Ovary (tissue), 9 donors: ENCODE data around the gene MROH2A. TPM values are rescaled to one million over a fixed set of nuclear protein-coding genes. Genes with fewer than 3 reads are reported as not detected.

Source experiments
- DNase-seq, 5 donors: peaks; one replicate each; pipeline ENCODE4 v3.0.0-alpha.2; 2019 to 2020
- H3K27ac ChIP-seq, 2 donors: fragments of 200-600 bp; one replicate each; pipeline versions ENCODE4 v1.5.1 to v1.8.0; 2019 to 2022
- H3K27me3 ChIP-seq: fragments of 200-600 bp; one replicate; pipeline ENCODE4 v1.8.0; 2022
- H3K36me3 ChIP-seq: fragments of 200-600 bp; sonication (generic); one replicate; pipeline ENCODE4 v1.5.1; 2019
- H3K4me1 ChIP-seq: one replicate; pipeline ENCODE4 v1.8.1; 2013; ENCODE audit warnings: mild to moderate bottlenecking, moderate library complexity; ENCODE audit not compliant: insufficient read depth
- H3K4me3 ChIP-seq: fragments of 200-600 bp; sonication (generic); one replicate; pipeline ENCODE4 v1.5.1; 2017
- H3K9me3 ChIP-seq, 2 donors: fragments of 200-600 bp in 1 of 2; sonication (generic) in 1 of 2; one replicate each; pipeline versions ENCODE4 v1.5.1 to v1.8.1; 2013 to 2019; ENCODE audit warnings: mild to moderate bottlenecking in 1 of 2, moderate library complexity in 1 of 2
- EP300 ChIP-seq: sonication (generic); formaldehyde crosslinking; IDR thresholded peaks from one replicate; pipeline ENCODE4 v1.6.1; 2017; ENCODE audit warnings: antibody characterized with exemption
- POLR2A ChIP-seq: fragments of 450-650 bp; IDR thresholded peaks from one replicate; pipeline ENCODE4 v1.6.1; 2017; ENCODE audit warnings: antibody characterized with exemption, mild to moderate bottlenecking, moderate library complexity
- WGBS, 3 donors: extraction: QIAGEN DNeasy Blood & Tissue Kit in 1 of 3; methylation state at CpG; one replicate each; pipeline versions ENCODE4 v1.1.5 to v1.1.7; 2013 to 2017; 5-methylcytosine and 5-hydroxymethylcytosine counted together
- intact Hi-C, 4 donors: fragments of 100-400 bp; cut with DNase I; formaldehyde crosslinking; loops; one replicate each; pipeline versions ENCODE4 v1.11.0 to v1.15.1; 2022 to 2023
- polyA plus RNA-seq, 2 donors: library from polyadenylated mRNA; stranded (reverse); fragments of 200-250 nt in 1 of 2; fragments of 350-450 nt in 1 of 2; fragmentation: Illumina TruSeq in 1 of 2; extraction: RNeasy Lipid Tissue Mini Kit (QIAGEN cat#74804) in 1 of 2; gene quantifications; one replicate each; pipeline ENCODE4 v1.2.3, GENCODE V29; 2013 to 2014
- total RNA-seq, 7 donors: library from RNA; depleted of rRNA in 2 of 7; stranded (reverse); fragments of >200 nt in 2 of 7; fragmentation: NEBNext Ultra II Directional in 3 of 7; extraction: Animal tissue kit (Norgen Biotek cat#: 25700) in 3 of 7; gene quantifications; one replicate each; pipeline versions ENCODE4 v1.1.0 to v1.2.4, GENCODE V29; 2016 to 2023
- TF ChIP-seq, protein P1 (sequence below), 3 donors: fragments of 450-650 bp in 2 of 3; fragments of 200-600 bp in 1 of 3; IDR thresholded peaks; one replicate each; pipeline versions ENCODE4 v1.5.1 to v1.8.0; 2016 to 2022; ENCODE audit warnings: antibody characterized with exemption in 3 of 3, mild to moderate bottlenecking in 1 of 3
- donor health status: DM: no; HTN: no; CAD: no; lungs with moderate emphysema.
- donor health status: DM: no; HTN: no; CAD: no.
- donor health status: Bipolar disorder and iron deficiency.
- donor health status: DM: yes; HTN: yes; CAD: no.
- donor health status: DM: no; HTN: no; CAD: no.
- donor health status: DM: yes; HTN: yes; CAD: no.

MROH2A gene
- total and polyA plus RNA-seq, 9 donors: not detected

DNA sequence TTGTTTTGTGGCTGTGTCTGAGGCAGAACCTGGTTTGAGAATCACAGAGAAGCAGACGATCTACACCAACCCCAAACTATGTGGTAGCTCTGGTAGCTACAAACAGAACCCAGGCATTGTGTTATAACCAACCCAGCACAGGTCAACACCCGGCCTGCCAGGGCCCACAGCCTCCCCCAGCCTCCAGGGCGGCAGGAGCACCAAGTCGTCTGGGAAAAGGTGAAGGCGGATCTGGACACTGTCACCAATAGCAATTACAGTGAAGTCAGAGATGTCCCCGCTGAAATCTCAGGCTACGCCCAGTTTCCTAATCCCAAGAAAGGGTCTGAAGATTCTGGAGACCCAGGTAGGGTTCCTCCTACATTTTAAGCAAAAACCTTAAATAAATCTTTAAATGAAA lies 72.6 kb downstream of the MROH2A start:
- Histone ChIP-seq H3K4me3 (no peak overlapping the region), H3K36me3 (no peaks in the 10 kb centered on the region), H3K9me3 (no peaks in the 10 kb centered on the region), H3K4me1 (peaks cover 6% of the 10 kb centered on the region), H3K27ac (no peak overlapping the region), H3K27me3 (no peaks in the 10 kb centered on the region)
- TF ChIP-seq, protein P1, sequence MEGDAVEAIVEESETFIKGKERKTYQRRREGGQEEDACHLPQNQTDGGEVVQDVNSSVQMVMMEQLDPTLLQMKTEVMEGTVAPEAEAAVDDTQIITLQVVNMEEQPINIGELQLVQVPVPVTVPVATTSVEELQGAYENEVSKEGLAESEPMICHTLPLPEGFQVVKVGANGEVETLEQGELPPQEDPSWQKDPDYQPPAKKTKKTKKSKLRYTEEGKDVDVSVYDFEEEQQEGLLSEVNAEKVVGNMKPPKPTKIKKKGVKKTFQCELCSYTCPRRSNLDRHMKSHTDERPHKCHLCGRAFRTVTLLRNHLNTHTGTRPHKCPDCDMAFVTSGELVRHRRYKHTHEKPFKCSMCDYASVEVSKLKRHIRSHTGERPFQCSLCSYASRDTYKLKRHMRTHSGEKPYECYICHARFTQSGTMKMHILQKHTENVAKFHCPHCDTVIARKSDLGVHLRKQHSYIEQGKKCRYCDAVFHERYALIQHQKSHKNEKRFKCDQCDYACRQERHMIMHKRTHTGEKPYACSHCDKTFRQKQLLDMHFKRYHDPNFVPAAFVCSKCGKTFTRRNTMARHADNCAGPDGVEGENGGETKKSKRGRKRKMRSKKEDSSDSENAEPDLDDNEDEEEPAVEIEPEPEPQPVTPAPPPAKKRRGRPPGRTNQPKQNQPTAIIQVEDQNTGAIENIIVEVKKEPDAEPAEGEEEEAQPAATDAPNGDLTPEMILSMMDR (IDR thresholded peaks at IDR 0.05): no peak
- TF ChIP-seq EP300 (no peak), POLR2A (no peak)
- WGBS, 3 donors: 89 to 93% (median 92%) methylated on average over 7 of the region's 7 CpGs
- intact Hi-C loops: no loop called here
- DNase-seq: no peak

DNA sequence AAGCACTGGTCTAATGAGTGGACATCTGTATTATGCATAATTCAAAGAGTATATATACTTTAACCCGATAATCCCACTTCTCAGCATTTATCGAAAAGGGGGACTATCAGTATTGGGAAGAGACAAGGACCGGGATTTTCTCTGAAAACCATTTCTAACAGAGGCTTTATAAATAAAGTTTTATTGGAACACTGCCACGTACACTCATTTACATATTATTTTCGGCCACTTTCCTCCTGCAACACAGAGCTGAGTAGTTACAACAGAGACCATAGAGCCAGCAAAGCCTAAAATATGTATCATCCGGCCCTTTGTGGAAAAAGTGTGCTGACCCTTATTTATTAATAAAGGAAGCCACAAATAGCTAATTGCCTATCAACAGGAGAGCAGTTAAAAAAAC lies 73.0 kb downstream of the MROH2A start:
- no peaks in the 10 kb centered on the region for H3K9me3 ChIP-seq
- 94 to 97% (median 97%) methylated on average over 6 of the region's 6 CpGs for WGBS, 3 donors
- no peaks in the 10 kb centered on the region for H3K27me3 ChIP-seq
- DNase-seq: no peak
- H3K4me3 ChIP-seq: no peak overlapping the region
- intact Hi-C loops: no loop called here
- H3K4me1 ChIP-seq: peaks cover 6% of the 10 kb centered on the region
- H3K36me3 ChIP-seq: no peaks in the 10 kb centered on the region
- TF ChIP-seq EP300: no peak
- TF ChIP-seq POLR2A: no peak
- TF ChIP-seq, protein P1 (IDR thresholded peaks at IDR 0.05): no peak
- no peak overlapping the region for H3K27ac ChIP-seq

DNA sequence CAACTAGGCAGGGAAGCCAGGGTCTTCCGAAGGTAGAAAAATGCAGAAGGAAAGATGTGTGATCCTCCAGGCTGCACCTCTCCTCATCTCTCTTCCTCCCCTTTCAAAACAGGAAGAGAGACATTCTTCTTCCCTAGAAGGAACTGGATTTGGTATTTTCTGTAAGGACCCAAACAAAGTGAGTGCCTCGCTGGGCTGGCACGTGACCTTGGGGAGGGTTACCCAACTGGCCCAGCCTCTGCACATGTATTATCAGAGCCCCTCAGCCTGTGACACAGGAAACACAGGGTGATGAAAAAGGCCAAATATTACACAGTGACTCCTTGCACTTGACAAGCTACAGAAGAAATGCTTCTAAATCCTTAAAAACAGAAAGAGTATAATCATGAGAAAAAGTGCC lies 73.9 kb downstream of the MROH2A start:
- H3K4me1 ChIP-seq: peaks cover 6% of the 10 kb centered on the region
- DNase-seq: no peak
- intact Hi-C loops: no loop called here

DNA sequence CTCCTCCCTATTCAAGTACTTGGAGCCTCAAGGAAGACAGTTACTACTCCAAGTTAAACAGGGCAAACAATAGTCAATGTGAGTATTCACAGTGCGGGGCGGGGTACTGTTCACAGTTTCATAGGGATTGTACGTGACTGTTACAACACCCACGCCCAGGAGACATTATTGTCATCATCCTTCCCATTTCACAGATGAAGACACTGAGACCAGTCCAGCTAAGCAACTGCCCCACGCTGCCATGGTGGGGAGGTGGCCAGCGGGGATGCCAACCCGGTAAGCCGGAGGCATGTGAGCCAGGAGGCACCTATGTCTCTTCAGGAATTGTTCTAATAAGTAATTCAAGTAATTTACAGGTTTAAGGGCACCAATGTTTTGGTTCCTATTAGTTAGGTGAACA lies 75.2 kb downstream of the MROH2A start:
- intact Hi-C loops: no loop called here
- Histone ChIP-seq H3K27me3 (no peaks in the 10 kb centered on the region), H3K4me1 (peaks cover 6% of the 10 kb centered on the region), H3K36me3 (no peaks in the 10 kb centered on the region), H3K9me3 (no peaks in the 10 kb centered on the region), H3K4me3 (no peak overlapping the region), H3K27ac (no peak overlapping the region)
- 31 to 39% (median 39%) methylated on average over 8 of the region's 8 CpGs for WGBS, 3 donors
- DNase-seq: no peak
- TF ChIP-seq EP300 (no peak), POLR2A (no peak)
- TF ChIP-seq, protein P1 (IDR thresholded peaks at IDR 0.05): no peak

More for the DNA sequence above, 73.9 kb downstream of the MROH2A start:
- 68 to 75% (median 69%) methylated on average over 3 of the region's 3 CpGs for WGBS, 3 donors
- Histone ChIP-seq H3K9me3 (no peaks in the 10 kb centered on the region), H3K4me3 (no peak overlapping the region), H3K27ac (no peak overlapping the region), H3K27me3 (no peaks in the 10 kb centered on the region), H3K36me3 (no peaks in the 10 kb centered on the region)
- TF ChIP-seq EP300: no peak
- TF ChIP-seq, protein P1 (IDR thresholded peaks at IDR 0.05): no peak
- TF ChIP-seq POLR2A: no peak

DNA sequence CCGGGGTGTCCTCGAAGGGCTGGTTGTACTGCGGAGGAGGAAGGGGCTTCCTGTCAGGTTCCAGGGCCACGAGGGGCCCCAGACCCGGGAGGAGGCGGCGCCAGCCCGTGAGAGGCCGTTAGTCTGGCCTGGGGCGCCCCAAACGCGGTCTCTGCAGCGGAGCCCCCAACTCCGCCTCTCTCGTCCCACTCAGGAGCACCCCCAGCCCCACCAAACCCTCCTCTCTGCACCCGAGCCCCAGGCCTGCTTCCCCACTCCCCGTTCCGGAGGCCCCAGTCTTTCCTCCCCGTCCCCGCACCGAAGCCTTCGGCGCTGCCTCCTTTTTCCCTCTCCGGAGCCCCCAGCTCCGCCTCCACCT lies 75.7 kb downstream of the MROH2A start:
- WGBS, 3 donors: 0 to 2% (median 1%) methylated on average over 25 of the region's 25 CpGs
- H3K4me1 ChIP-seq: peaks cover 6% of the 10 kb centered on the region
- intact Hi-C loops: no loop called here
- DNase-seq: no peak
- no peak for TF ChIP-seq POLR2A
- TF ChIP-seq, protein P1 (IDR thresholded peaks at IDR 0.05): no peak
- TF ChIP-seq EP300: no peak
- no peaks in the 10 kb centered on the region for H3K9me3 ChIP-seq
- H3K27ac ChIP-seq: no peak overlapping the region
- H3K27me3 ChIP-seq: no peaks in the 10 kb centered on the region
- H3K36me3 ChIP-seq: no peaks in the 10 kb centered on the region
- H3K4me3 ChIP-seq: peak overlapping the region; percentile 61
